ENCODE measurements around the gene ARFGAP1.

ARFGAP1 gene

DNA sequence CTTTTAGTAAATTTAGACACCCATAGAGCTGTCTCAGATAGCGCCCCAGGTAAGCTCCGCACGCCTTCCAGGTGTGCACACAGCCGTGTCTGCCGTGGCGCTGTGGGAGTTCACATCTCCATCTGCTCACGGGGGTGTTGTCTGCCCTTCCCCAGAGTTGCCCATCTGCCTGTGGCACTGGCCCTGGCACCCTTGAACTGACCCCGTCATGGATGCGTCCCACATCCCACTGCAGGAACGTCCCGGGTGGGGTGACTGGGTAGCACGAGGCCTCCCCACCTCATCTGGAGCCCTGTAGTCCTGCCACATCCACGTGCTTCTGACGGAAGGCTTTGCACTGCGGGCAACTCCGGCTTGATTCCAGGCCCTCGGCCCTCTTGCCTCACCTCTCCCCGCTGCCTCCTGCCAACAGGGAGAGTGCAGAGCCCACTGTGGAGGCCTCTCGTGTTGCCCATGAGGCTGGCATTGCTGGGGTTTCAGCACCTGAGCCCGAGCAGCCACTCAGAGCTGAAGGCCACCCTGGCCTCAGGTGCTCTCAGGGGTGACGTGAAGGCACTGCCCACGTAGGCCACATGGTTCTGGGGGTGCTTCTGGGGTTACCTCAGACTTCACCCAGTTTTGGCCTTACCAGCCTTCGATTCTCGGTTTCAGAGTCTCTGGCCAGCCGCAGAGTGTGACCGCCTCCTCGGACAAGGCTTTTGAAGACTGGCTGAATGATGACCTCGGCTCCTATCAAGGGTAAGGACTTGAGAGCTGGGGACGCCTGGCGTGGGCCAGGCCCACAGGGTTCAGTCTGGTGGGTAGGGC lies 5.1 kb downstream of the ARFGAP1 start:
- no peak for DNase-seq (ENCODE audit: low read depth, low spot score)

DNA sequence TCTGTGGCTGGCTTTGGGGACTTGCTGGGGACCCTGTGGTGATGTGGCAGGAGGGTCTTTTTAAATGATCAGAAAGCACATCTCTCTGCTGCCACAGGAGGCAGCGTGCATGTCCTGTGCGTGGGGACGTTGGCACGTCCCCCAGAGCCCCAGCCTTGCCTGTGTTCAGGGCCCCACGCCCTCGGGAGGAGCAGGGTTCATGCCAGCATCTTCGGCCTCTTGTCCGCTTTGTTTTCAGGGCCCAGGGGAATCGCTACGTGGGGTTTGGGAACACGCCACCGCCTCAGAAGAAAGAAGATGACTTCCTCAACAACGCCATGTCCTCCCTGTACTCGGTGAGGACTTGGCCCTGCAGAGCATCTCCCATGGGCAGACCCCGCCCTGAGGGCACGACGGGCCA lies 6.0 kb downstream of the ARFGAP1 start:
- no peak for DNase-seq (ENCODE audit: low read depth, low spot score)

DNA sequence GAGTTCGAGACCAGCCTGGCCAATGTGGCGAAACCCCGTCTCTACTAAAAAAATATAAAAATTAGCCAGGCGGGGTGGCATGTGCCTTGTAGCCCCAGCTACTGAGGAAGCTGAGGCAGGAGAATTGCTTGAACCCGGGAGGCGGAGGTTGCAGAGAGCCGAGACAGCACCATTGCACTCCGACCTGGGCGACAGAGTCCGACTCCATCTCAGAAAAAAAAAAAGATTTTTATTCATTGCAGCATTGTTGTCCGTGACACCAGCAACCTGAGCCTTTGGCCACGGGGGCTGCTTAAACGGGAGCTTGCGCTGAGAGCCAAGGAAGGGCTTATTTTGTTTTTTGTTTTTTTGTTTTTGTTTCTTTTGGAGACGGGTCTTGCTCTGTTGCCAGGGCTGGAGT lies 7.3 kb downstream of the ARFGAP1 start:
- no peak for DNase-seq (ENCODE audit: low read depth, low spot score)

DNA sequence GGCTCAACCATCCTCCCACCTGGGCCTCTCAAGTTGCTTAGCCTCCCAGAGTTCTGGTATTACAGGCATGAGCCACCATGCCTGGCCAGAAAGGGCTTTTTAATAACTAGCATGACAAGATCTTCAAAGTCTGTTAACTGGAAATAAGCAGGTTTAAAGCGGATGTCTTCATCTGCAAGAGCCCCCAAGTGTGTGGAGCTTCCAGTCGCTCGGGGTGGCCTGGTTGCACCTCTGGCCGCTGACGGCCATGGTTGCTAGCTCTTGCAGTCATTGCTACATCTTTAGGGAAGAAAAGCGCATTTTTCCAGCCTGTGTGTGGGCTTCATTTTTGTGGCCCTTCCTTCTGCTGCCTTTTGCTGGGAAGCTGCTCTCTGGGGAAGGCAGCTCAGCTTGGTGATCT lies 7.8 kb downstream of the ARFGAP1 start:
- no peak for DNase-seq (ENCODE audit: low read depth, low spot score)

DNA sequence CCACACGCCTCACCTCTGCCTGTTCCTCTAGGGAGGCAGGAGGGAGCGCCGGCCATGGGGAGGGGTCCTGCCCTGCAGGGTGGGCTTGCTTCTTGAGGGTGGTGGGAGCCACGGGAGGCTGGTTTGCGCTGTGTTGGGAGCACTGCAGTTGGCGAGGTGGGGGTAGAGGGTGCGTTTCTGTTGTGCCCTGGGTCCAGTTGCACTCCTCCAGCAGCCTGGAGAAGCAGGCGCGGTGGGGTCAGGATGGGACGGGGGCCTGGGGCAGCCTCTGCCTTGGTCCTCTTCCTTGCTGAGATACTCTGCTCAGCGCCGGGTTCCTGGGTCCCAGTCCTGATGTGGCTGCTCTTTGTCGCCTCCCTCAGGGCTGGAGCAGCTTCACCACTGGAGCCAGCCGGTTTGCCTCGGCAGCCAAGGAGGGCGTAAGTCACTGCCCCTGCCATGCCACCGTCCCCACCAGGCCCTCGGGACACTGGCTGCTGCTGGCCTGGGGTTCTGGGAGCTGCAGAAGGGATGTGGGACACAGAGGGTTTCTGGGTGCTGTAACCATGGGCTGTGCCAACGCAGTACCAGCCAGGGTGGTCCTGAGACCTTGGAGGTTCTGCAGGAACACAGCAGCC lies 8.4 kb downstream of the ARFGAP1 start:
- DNase-seq (ENCODE audit: low read depth, low spot score): no peak

DNA sequence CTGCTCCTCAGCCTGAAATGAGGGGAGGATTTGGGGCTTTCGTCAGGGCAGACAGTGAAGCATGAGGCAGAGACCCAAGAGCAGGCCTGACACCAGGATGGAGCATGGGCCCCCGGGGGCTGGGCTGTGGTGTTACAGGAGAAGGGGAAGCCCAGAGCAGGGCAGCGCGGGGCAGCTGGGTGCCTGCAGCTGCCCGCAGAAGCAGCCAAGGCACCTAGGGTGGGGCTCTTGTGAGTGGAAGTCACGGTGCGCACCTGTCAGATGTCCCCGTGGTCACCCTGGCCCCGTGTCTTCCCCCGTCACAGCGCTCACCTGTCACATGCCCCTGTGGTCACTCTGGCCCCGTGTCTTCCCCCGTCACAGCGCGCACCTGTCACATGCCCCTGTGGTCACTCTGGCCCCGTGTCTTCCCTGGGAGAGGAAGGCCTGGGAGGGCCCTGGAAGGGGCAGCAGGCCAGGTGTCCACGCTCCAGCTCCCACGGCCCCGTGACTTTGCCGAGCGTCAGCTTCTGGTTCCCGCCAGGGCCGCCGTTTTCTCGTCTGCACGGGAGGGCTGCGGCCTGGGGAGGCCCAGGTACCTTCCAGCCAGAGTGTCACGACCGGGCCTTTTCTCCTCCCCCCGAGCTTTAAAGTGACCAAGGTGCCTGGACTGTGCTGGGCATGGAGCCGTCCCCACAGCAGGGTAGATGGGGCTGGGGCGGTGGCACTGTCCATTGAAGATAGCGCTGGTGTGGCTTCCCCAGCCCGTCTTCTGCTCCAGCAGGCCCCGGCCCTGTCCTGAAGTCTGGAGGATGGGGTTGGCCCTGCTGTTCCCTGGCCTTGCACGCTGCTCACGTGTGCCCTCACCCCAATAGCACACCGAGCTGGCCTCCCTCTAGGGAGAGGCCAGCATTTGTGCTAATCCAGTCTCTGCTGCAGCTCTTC lies 9.4 kb downstream of the ARFGAP1 start:
- DNase-seq (ENCODE audit: low read depth, low spot score): no peak

DNA sequence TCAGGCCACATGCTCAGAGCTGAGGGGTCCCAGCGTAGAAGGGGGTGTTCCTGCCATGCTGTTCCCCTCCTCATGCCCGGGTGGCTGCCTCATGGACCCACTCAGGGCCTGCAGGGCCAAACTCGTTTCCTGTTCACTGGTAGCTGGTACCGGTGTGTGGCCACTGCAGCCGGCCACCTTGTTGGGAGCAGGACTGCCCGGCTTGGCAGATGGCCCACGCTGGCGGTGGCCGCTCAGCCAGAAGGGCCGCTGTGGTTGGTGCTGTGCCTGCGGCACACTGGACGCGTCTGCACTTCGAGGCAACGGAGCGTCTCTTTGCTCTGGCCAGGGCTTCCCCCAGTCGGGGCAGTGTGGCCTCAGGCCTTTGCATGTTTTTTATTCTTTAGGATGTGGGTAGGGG lies 10.3 kb downstream of the ARFGAP1 start:
- no peak for DNase-seq (ENCODE audit: low read depth, low spot score)

DNA sequence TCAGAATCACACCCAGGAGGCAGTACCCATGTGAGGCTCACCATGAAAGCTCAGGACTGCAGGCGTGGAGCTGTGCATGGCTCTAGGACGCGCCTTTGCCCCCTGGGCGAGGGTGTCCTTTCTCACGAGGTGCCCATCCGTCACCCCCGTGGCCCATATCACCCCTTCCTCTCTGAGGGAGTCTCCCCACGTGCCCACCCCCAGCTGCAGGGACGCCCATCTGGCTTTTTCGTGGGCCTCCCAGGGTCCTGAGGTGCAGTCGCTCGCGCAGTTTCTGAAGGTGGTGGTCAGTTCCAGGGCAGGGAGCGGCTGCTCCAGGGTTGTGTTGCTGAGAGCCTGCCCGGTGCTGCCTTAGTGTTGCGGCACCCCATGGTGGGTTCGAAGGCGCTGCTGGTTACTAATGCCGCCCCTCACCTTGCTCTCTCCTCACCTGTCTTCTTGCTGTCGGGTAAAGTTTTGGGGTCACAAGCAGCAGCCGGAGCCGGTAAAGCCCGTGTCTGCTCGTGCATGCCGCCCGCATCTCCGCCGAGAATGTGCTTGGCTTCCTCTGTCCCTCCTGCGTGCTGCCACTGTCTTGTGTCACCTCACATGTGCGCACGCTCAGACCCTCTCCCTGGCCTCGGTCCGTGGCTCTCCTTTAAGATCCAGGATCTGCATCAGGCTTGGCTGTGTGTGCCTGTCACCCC lies 10.9 kb downstream of the ARFGAP1 start:
- DNase-seq (ENCODE audit: low read depth, low spot score): no peak

DNA sequence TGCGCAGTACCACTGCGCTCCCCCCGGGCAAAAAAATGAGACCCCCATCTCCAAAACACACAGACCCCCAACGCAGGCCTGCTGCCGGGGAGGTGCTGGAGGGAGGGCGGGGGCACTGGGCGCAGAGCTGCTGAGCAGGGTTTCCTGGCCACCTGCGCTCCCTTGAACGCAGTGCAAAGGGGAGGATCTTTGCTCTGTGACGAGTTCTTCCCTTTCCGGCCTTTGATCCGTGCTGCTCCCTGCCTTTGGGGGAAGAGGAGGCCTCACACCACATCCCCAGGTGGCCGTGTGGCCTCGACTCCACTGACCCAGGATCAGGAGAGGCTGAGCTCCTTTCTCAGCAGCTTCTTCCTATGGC lies 11.4 kb downstream of the ARFGAP1 start:
- no peak for DNase-seq (ENCODE audit: low read depth, low spot score)

DNA sequence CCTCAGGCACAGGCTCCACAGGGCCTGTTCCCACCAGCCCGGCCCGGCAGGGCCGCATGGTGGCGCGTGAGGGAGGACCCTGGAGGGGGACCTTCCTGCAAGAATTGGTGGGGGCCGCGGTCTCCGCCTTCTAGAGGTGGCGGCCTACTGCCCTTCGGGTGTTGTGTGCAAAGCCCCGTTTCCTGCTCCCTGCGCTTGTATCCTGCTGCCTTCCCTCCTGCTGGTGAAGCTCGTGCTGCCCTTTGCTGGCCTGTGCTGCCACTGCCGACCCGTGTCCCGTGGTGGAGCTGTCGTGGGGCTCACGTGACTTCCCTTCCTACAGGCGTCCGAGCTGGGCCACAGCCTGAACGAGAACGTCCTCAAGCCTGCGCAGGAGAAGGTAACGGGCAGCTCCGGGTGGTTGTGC lies 11.9 kb downstream of the ARFGAP1 start:
- no peak for DNase-seq (ENCODE audit: low read depth, low spot score)

DNA sequence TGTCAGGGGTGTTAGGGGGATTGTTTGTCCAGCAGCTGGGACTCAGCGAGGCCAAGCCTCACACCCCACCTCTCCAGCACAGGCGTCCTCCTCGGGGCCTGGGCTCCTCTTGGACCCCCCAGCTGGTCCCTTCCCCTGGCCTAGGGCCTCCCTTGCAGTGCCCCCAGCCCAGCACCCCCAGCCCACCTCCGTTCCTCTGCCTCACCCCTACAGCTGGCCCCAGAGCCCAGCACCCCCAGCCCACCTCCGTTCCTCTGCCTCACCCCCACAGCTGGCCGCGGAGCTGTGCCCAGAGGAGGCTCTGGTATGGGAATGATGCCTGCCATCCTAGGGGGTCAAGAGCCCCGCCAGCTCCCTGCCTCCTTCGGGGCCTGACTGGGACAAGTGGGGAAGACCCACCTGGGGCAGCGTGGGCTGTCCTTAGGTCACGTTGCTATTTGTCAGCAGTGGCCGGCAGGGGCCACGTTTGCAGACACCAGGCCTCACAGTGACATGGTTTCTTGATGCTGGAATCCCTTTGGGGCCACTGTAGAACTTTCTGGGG lies 12.4 kb downstream of the ARFGAP1 start:
- no peak for DNase-seq (ENCODE audit: low read depth, low spot score)

DNA sequence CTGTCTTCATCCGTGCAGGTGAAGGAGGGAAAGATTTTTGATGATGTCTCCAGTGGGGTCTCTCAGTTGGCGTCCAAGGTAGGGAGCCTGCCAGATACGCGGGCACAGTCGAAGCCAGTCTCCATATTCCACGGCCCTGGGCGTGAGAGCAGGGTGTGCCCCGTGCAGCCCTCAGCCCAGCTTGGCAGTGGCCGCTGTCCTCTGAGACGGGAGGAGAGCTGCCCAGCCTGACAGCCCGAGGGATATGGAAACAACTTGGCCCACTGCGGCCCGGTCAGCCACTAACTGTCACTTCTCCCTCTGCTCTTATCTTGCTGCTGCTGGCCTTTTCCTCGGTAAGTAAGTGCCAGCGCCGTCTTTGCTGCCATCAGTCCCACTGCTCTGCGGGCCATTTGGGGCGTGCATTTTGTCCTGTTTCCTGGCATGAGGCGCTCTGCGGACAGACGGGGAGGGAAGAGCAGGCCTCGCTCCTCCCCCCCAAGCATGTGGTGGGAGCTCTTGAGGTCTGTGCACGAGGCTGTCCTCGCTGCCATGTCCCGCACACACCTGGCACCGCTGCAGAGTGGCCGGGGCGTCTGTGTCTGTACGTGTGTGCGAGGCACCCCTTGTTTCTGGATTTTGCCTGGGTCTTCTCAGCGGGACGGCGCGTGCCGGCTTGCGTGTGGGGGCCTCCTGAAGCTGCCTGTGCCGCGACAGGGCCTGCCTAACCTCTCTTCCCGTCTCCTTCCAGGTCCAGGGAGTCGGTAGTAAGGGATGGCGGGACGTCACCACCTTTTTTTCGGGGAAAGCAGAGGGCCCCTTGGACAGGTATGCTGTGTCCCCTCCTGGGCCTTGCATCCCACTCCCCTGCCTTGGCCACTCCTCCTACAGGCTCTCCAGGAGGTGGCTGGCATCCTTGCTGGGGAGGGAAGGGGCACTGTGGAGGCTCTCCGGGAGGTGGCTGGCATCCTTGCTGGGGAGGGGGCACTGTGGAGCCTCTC lies 13.3 kb downstream of the ARFGAP1 start:
- DNase-seq (ENCODE audit: low read depth, low spot score): no peak

DNA sequence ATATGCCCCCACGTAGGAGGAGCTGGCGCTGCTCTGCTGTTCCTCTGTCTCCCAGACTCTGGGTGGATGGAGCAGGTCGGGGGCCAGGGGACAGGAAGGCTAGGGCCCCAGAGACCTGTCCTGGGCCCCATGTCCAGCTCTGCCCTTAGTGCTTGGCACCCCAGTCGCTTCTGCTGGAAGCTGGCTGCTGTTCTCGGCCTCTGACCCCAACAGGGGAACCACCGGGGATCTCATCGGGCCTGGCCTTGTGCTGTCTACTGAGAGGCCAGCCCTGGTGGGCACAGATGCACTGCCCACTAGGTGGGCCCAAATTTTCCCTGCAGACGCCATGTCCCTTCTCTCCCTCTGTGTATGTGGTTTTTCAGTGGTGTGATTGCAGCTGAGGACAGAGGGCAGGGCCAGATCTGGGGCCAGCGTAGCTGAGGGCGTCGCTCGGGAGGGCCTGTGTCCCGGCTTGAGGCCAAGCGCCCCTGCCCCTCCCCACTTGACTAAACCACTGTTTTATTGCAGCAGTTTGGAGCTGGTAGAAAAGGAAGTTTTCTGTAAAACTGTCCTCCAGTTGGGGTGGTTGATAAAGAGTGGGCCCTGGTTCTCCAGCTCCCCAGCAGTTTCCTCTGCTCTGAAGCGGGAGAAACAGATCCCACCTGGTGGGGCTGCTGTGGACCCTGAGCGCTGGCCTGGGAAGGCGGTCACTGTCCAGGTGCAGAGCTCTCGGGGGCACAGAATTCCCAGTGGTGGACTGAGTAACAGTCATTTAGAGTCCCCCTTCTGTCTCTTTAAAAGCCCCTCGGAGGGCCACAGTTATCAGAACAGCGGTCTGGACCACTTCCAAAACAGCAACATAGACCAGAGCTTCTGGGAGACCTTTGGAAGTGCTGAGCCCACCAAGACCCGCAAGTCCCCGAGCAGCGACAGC lies 14.4 kb downstream of the ARFGAP1 start:
- no peak for DNase-seq (ENCODE audit: low read depth, low spot score)

DNA sequence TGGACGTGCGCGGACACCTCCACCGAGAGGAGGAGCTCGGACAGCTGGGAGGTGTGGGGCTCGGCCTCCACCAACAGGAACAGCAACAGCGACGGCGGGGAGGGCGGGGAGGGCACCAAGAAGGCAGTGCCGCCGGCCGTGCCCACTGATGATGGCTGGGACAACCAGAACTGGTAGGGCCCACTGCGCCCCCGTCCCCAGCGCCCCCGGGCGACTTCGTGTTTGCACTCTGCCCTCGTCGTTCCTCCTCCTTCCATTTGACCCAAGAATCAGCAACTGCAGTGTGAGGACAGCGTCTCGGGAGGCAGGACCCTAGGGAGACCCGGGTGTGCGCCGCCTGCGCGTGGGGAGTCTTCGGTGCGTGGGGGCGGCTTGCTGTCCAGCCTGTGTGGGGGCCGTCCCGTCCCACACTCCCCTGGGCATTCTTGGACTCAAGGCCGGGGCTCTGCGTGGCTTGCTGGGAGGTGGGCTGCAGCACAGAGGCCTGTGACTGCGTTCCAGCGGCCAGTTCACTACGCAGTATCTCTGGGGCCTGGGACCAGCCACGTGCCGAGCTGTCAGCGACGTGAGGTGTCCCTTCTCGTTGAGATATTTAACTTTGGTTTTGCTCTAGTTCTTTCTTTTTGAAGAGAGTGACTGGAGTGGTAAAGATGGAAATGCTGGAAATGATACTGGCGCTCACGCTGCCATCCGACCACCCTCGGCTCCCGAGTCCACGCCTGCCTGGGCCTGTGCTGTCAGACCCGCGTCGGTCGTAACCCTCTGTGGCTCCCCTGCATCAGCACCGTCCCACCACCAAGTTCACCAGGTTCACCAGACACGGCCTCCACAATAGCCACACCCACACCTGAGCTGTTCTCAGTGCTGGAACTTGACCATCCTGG lies 15.3 kb downstream of the ARFGAP1 start:
- DNase-seq (ENCODE audit: low read depth, low spot score): no peak

DNA sequence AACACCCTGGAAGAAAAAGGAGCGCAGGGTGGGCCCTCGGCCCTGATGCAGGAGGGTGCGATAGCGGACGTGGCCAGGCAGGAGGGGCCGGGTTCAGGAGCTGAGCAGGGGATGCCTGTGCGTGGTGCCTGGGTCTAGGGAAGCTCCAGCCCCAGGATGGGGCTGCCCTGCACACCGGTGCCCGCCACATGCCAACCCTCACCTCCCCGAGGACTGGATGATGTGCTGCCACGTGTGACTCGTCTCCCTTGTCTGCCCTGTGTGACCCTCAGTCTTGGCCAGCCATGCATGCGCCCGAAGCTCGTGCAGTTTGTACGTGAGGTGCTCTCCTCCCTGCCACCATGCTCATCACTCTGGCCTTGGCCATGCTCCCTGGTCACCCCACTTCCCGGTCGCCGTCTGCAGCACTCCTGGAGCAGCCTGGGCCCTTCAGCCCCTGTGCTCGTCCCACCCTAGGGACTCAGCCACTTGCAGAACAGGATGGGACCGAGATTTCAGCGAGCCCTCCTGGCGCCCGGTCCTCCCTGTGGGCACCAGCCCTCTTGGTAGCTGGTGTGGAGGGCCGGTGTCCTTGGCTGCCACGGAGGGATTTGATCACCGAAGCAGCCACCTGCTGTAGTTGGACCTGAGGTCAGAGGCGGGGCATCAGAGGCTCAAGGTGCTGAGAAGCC lies 16.1 kb downstream of the ARFGAP1 start:
- DNase-seq (ENCODE audit: low read depth, low spot score): no peak

DNA sequence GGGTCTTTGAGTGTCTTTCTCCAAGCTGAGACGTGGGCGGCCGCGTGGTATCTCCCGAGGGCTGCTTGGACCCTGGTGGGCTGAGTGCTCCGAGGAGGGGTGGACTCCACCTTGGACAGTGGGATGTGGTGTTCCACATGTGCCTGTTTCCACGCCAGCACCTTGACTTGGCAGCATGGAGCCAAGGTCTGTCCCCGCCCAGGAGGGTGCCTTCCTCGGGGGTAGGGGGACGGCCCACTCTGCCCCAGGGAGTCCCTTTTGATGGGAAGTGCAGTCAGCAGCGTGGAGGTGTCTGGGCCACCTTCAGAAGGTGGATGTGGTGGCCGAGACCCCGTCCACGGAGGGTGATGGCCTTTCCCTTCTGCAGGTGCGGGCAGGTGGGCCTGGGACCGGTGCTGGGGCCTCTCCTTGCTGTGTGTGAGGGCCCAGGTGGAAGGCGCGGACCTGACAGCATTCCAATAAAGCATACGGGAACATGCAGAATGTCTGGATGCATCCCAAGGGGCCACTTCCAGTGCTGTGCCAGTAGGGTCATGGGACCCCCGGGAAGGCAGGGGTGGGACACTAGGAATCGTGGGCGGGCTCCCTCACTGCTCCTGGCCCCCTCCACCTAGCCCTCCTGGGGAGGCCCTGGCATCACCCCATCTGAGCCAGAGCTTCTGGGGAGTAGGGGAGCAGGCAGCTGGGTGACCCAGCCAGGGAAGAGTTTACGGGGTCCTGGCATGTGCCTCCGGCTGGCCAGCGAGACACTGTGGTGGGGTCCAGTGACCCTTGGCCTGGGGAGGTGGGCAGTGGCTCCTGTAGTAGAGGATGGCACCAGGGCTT lies 16.9 kb downstream of the ARFGAP1 start:
- DNase-seq (ENCODE audit: low read depth, low spot score): no peak

DNA sequence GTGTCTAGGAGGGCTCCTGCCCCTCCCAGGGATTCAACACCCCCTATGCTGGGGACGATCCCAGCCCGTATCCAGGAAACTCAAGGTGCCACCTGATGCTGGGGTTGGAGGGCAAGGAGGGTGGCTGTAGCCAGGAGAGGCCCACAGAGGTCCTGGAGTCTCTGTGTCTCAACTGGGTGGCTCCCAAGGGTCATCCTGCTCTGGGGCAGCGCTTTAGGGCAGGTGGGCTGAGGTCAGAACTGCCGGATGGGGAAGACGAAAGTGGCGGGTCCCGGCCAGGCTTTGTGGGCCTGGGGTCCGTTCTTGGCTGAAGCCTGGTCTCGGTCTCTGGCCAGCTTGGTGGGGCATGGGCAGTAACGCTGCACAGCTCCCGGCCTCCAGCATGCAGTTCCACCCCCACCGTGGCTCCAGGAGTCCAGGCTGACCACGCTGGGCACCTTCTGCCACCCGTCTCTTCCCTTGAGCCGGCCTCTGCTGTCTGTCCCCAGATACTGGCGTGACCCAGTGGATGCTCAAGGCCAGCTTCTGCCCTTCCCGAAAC lies 17.6 kb downstream of the ARFGAP1 start:
- no peak for DNase-seq (ENCODE audit: low read depth, low spot score)

Data from activated CD4-positive, CD25-positive, alpha-beta regulatory T cell treated with anti-CD3 and anti-CD28 coated beads, Interleukin-2, amount 50 U/mL, for 16 hours (primary cell).